Peyer's patch (tissue), 4 donors: ENCODE data around the gene LTBP2. TPM values are rescaled to one million over a fixed set of nuclear protein-coding genes. Genes with fewer than 3 reads are reported as not detected.

Experiments used
- DNase-seq, 3 donors: peaks; one replicate each; pipeline ENCODE4 v3.0.0-alpha.2; 2017 to 2019
- H3K27ac ChIP-seq, 4 donors: fragments of 200-600 bp; sonication (generic); one replicate each; pipeline ENCODE4 v1.5.1; 2016 to 2019
- H3K27me3 ChIP-seq, 2 donors: fragments of 200-600 bp; sonication (generic); one replicate each; pipeline ENCODE4 v1.5.1; 2019
- H3K36me3 ChIP-seq, 3 donors: fragments of 200-600 bp; sonication (generic); one replicate each; pipeline ENCODE4 v1.5.1; 2016 to 2019
- H3K4me1 ChIP-seq, 4 donors: fragments of 200-600 bp; sonication (generic); one replicate each; pipeline ENCODE4 v1.5.1; 2016 to 2019
- H3K4me3 ChIP-seq, 4 donors: fragments of 200-600 bp; sonication (generic); 1 replicate in 3 of 4; 2 replicates in 1 of 4; pipeline ENCODE4 v1.5.1; 2016 to 2019; ENCODE audit warnings: mild to moderate bottlenecking in 1 of 4
- H3K9me3 ChIP-seq, 4 donors: fragments of 200-600 bp; sonication (generic); one replicate each; pipeline ENCODE4 v1.5.1; 2016 to 2019; ENCODE audit warnings: mild to moderate bottlenecking in 1 of 4
- POLR2A ChIP-seq, 2 donors: fragments of 450-650 bp; IDR thresholded peaks; one replicate each; pipeline ENCODE4 v1.5.1; 2017; ENCODE audit warnings: antibody characterized with exemption in 2 of 2, mild to moderate bottlenecking in 2 of 2, moderate library complexity in 2 of 2
- total RNA-seq, 4 donors: library from RNA; depleted of rRNA; stranded (reverse); fragments of >200 nt; gene quantifications; one replicate each; pipeline ENCODE4 v1.1.0, GENCODE V29; 2016
- TF ChIP-seq, protein P1 (sequence below), 6 experiments: fragments of 450-650 bp in 4 of 6; fragments of 200-600 bp in 2 of 6; sonication (generic) in 1 of 6; IDR thresholded peaks; one replicate each; pipeline ENCODE4 v1.5.1; 2017 to 2019; ENCODE audit warnings: antibody characterized with exemption in 6 of 6, mild to moderate bottlenecking in 3 of 6, moderate library complexity in 1 of 6

The LTBP2 gene
- total RNA-seq, 4 donors from 2014 or later = 10.7 to 34.7 (median 16.0) TPM

DNA sequence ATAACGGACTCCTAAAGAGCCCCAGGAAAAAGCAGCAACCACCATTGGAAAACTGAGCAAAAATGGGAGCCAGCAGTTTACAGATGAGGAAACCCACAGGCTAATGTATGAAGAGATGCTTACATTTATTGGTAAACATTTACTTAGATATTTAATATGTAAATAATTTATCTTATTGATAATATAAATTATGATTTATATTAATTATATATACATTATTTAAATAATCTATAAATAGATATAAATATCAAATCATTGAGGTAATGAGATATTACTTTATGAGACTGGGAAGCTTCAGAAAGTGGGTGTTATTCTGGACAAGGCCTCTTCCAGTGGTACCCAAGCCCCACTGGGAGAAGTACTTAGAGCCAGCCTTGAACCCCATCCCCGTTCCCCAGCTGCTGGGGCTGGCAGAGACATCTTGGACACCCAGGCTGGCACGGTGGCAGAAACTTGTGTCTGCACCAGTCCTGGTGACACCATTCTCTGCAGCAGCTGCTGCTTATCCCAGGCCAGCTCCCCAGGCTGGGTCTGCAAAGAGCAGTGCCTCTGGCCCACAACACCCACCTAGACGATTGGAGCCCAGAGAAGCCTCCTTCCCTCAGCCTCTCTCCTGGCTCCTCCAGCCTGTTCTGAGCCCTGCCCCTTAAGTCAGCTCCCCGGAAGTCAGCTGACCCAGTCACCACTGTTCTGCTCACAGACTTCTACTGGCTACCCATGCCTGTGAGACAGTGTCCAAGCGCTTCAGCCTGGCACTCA is 92.5 kb downstream of the LTBP2 start:
- H3K27me3 ChIP-seq = no peaks in the 10 kb centered on the region
- no peaks in the 10 kb centered on the region for H3K36me3 ChIP-seq
- H3K9me3 ChIP-seq = no peaks in the 10 kb centered on the region
- H3K4me1 ChIP-seq = no peaks in the 10 kb centered on the region
- DNase-seq = peak in 1 of 3 donors; percentile 15
- H3K4me3 ChIP-seq = no peak overlapping the region
- TF ChIP-seq POLR2A (IDR thresholded peaks at IDR 0.05) = no peak
- TF ChIP-seq, protein P1, sequence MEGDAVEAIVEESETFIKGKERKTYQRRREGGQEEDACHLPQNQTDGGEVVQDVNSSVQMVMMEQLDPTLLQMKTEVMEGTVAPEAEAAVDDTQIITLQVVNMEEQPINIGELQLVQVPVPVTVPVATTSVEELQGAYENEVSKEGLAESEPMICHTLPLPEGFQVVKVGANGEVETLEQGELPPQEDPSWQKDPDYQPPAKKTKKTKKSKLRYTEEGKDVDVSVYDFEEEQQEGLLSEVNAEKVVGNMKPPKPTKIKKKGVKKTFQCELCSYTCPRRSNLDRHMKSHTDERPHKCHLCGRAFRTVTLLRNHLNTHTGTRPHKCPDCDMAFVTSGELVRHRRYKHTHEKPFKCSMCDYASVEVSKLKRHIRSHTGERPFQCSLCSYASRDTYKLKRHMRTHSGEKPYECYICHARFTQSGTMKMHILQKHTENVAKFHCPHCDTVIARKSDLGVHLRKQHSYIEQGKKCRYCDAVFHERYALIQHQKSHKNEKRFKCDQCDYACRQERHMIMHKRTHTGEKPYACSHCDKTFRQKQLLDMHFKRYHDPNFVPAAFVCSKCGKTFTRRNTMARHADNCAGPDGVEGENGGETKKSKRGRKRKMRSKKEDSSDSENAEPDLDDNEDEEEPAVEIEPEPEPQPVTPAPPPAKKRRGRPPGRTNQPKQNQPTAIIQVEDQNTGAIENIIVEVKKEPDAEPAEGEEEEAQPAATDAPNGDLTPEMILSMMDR (IDR thresholded peaks at IDR 0.05) = no peak
- H3K27ac ChIP-seq = no peak overlapping the region

DNA sequence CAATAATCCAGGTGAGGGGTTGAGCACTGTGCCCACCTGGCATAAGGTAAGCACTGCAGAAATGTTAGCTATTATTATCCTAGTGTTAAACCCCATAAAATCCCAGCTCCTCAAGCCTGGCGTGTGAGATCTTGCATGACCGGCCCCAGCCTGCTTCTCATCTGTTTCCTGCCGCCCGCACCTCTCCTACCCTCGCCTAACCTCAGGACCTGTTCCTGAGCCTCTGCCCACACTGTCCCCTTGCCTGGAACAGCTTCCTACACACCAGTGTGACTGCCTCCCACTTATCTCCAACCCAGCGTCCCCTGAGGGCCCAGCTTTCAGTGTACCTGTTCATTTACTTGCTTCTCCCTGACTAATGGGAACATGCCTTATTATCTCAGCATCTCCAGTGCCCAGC is 93.8 kb downstream of the LTBP2 start:
- TF ChIP-seq, protein P1 (IDR thresholded peaks at IDR 0.05) = no peak
- TF ChIP-seq POLR2A (IDR thresholded peaks at IDR 0.05) = no peak
- Histone ChIP-seq H3K4me3 (no peak overlapping the region), H3K27ac (no peak overlapping the region)

DNA sequence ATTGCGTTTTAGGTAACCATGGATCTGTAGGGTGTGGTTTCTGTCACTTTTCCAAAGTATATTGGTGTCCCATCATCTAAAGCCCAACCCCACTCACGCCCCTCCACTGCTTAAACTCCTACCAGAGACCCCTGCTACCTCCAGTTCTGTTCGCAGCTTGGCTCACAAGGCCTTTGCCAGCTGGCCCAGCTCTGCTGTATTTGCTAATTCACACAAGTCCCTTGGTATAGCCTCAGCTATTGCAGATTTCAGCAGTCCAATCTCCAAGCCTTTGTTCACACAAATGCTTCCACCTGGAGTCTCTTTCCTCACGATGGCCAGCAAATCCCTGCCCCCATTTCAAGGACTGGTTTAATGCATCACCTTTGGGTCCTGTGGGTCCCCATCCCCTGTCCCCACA is 94.3 kb downstream of the LTBP2 start:
- Histone ChIP-seq H3K27ac (no peak overlapping the region), H3K9me3 (no peaks in the 10 kb centered on the region), H3K4me3 (no peak overlapping the region), H3K4me1 (no peaks in the 10 kb centered on the region), H3K27me3 (no peaks in the 10 kb centered on the region), H3K36me3 (no peaks in the 10 kb centered on the region)
- TF ChIP-seq POLR2A (IDR thresholded peaks at IDR 0.05) = no peak
- TF ChIP-seq, protein P1 (IDR thresholded peaks at IDR 0.05) = no peak
- DNase-seq = peak in 1 of 3 donors; percentile 8

More for the DNA sequence above, 93.8 kb downstream of the LTBP2 start:
- DNase-seq = peak in 1 of 3 donors; percentile 9
- H3K4me1 ChIP-seq = no peaks in the 10 kb centered on the region
- H3K9me3 ChIP-seq = no peaks in the 10 kb centered on the region
- H3K27me3 ChIP-seq = no peaks in the 10 kb centered on the region
- no peaks in the 10 kb centered on the region for H3K36me3 ChIP-seq

DNA sequence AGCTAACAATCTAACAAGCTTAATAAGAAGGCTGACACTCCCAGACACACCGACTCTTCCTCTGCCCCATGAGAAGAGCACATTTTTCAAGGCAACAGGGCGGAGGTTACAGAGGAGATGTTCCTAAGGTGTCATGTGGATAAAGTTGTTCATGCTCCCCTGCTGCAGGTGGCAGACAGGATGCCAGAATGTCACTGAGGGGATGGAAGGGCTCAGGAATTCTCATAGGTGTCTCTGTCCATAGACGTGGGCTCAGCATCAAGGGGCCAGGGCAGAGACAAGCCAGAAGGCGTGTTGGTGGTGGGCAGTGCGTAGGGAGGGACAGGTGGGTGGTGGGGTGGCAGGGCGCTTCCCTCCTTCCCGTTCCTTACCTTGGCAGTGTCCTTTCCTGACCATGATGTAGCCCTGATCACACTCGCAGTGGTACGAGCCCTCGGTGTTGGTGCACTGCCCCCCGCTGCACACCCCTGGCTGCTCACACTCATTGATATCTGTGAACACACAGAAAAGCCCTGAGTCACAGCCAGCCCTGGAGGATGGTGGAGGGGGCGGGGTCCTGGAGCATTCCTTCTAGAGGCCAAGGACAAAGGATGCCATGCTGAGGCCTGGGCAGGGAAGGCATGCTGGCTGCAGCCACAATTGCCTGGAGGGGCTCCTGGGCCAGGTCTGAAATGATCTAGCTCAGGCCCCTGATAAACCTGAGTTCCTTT is 95.4 kb downstream of the LTBP2 start:
- Histone ChIP-seq H3K4me1 (no peaks in the 10 kb centered on the region), H3K27ac (no peak overlapping the region), H3K36me3 (no peaks in the 10 kb centered on the region), H3K4me3 (no peak overlapping the region), H3K27me3 (no peaks in the 10 kb centered on the region), H3K9me3 (no peaks in the 10 kb centered on the region)
- no peak for TF ChIP-seq POLR2A (IDR thresholded peaks at IDR 0.05)
- TF ChIP-seq, protein P1 (IDR thresholded peaks at IDR 0.05) = no peak
- peak in 1 of 3 donors; percentile 32 for DNase-seq

- TF ChIP-seq, protein P1 (IDR thresholded peaks at IDR 0.05) = no peak
- no peak for TF ChIP-seq POLR2A (IDR thresholded peaks at IDR 0.05)
- Histone ChIP-seq H3K4me1 (no peaks in the 10 kb centered on the region), H3K27ac (no peak overlapping the region), H3K27me3 (no peaks in the 10 kb centered on the region), H3K9me3 (no peaks in the 10 kb centered on the region), H3K36me3 (no peaks in the 10 kb centered on the region), H3K4me3 (no peak overlapping the region)
- peak in 1 of 3 donors; percentile 39 for DNase-seq
Observed at GRCh38 chr14:74515891-74516412, 96.1 kb downstream of the LTBP2 start.
